DMS114 treated with DMSO at 0.1 percent for 48 hours (cell line): ENCODE data around the gene GALNS.
"Not testable (repeated sequence)": the region's sequence is repeated elsewhere in the genome, so short reads cannot be mapped to it uniquely, and the experiment has no call there.

Experiments
- DNase-seq: peaks from one replicate; lab custom pipeline; 2025; ENCODE audit not compliant: unreplicated experiment; lab: John Stamatoyannopoulos, UW

Gene GALNS

GRCh38 chr16:88856828-88857727 lies at the start of gene GALNS, which contains the start of gene TRAPPC2L:
TSS of gene GALNS (minus strand) at chr16:88856947. CDS start at chr16:88856877, 70 bp downstream.
TSS of gene TRAPPC2L (plus strand) at chr16:88857127. CDS start at chr16:88857151, 24 bp downstream.
- DNase-seq, result peak; percentile 89

- DNase-seq, result no peak
Observed at GRCh38 chr16:88906020-88906419, 49.3 kb upstream of the GALNS start.

GRCh38 chr16:88905563-88905962 lies 48.8 kb upstream of the GALNS start:
- no peak for DNase-seq

GRCh38 chr16:88904676-88905365 lies 48.1 kb upstream of the GALNS start:
- DNase-seq, result no peak

- no peak for DNase-seq
Observed at GRCh38 chr16:88903267-88903666, 46.5 kb upstream of the GALNS start.

GRCh38 chr16:88902744-88903143 lies 46.0 kb upstream of the GALNS start:
- DNase-seq, result no peak

- no peak for DNase-seq
Observed at GRCh38 chr16:88901718-88902337, 45.1 kb upstream of the GALNS start.

- DNase-seq, result no peak
Observed at GRCh38 chr16:88900662-88901052, 43.9 kb upstream of the GALNS start.

GRCh38 chr16:88899901-88900661 lies 43.3 kb upstream of the GALNS start:
- DNase-seq, result no peak

GRCh38 chr16:88897696-88898425 lies 41.1 kb upstream of the GALNS start:
- no peak for DNase-seq

- no peak for DNase-seq
Observed at GRCh38 chr16:88896238-88897070, 39.7 kb upstream of the GALNS start.

GRCh38 chr16:88895335-88895734 lies 38.6 kb upstream of the GALNS start:
- no peak for DNase-seq

GRCh38 chr16:88894681-88895300 lies 38.0 kb upstream of the GALNS start:
- no peak for DNase-seq

- DNase-seq, result not testable (repeated sequence)
Observed at GRCh38 chr16:88894266-88894665, 37.5 kb upstream of the GALNS start.

- DNase-seq, result no peak
Observed at GRCh38 chr16:88893127-88893968, 36.6 kb upstream of the GALNS start.

GRCh38 chr16:88892065-88892464 lies 35.3 kb upstream of the GALNS start:
- no peak for DNase-seq

- DNase-seq, result peak; percentile 13
Observed at GRCh38 chr16:88891083-88891482, 34.3 kb upstream of the GALNS start.
